HG03521 (cell line): ENCODE data around the gene CPAMD8.

Experiments used
- ATAC-seq: cut with Tn5 transposase; IDR thresholded peaks from one replicate; pipeline ENCODE4 v1.9.1; 2021; ENCODE audit warnings: mild to moderate bottlenecking, moderate library complexity; ENCODE audit not compliant: unreplicated experiment

Gene CPAMD8

GRCh38 chr19:16895467-16896145, 131.0 kb downstream of the CPAMD8 start:
- no peak for ATAC-seq

GRCh38 chr19:16894080-16894479, 132.5 kb downstream of the CPAMD8 start:
- no peak for ATAC-seq

- ATAC-seq, result no peak
These were observed 133.0 kb downstream of the CPAMD8 start for GRCh38 chr19:16893686-16893989.

- no peak for ATAC-seq
These were observed 133.5 kb downstream of the CPAMD8 start for GRCh38 chr19:16892868-16893685.

- no peak for ATAC-seq
These were observed 134.2 kb downstream of the CPAMD8 start for GRCh38 chr19:16892436-16892835.

GRCh38 chr19:16891696-16892382, 134.8 kb downstream of the CPAMD8 start:
- no peak for ATAC-seq

GRCh38 chr19:16890461-16891184, 136.0 kb downstream of the CPAMD8 start:
- no peak for ATAC-seq

- ATAC-seq, result no peak
These were observed 136.6 kb downstream of the CPAMD8 start for GRCh38 chr19:16889883-16890460.

- no peak for ATAC-seq
These were observed 137.2 kb downstream of the CPAMD8 start for GRCh38 chr19:16889366-16889882.

GRCh38 chr19:16888629-16889365, 137.8 kb downstream of the CPAMD8 start, which contains the start of gene F2RL3:
F2RL3 (plus strand) TSS chr19:16888999; CDS start chr19:16889190, 191 bp downstream.
- no peak for ATAC-seq

- no peak for ATAC-seq
These were observed 139.0 kb downstream of the CPAMD8 start for GRCh38 chr19:16887353-16888265.

GRCh38 chr19:16886305-16886880, 140.2 kb downstream of the CPAMD8 start:
- no peak for ATAC-seq

- ATAC-seq, result no peak
These were observed 141.4 kb downstream of the CPAMD8 start for GRCh38 chr19:16885166-16885565.

GRCh38 chr19:16883522-16883921, 143.1 kb downstream of the CPAMD8 start:
- ATAC-seq, result no peak

- ATAC-seq, result no peak
These were observed 144.5 kb downstream of the CPAMD8 start for GRCh38 chr19:16882146-16882545.

- no peak for ATAC-seq
These were observed 145.6 kb downstream of the CPAMD8 start for GRCh38 chr19:16880884-16881554.

GRCh38 chr19:16878181-16878965, 148.2 kb downstream of the CPAMD8 start:
- ATAC-seq, result no peak
